GM21423 (cell line): ENCODE results near the gene PVALEF.
"Not testable (repeated sequence)": the region's sequence is repeated elsewhere in the genome, so short reads cannot be mapped to it uniquely, and the experiment has no call there.

Experiments used
- ATAC-seq: cut with Tn5 transposase; IDR thresholded peaks from one replicate; pipeline ENCODE4 v1.9.1; 2021; ENCODE audit warnings: mild to moderate bottlenecking, moderate library complexity; ENCODE audit not compliant: unreplicated experiment

The PVALEF gene

DNA sequence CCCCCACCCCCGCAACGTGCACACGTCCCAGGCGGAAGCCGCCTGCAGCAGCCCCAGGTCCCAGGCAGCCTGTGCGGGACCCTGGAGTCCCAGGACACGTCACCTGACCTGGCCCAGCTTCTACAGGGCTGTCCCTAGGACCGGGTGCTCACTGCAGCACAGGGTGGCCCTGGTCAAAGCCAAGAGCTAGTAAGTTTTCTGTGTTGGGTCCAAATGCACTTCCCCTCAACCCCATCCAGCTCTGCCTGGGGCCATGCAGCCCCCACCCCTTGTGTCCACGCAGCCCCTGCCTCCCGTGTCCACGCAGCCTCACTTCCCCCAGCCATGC, 22.1 kb upstream of the PVALEF start:
- no peak for ATAC-seq

DNA sequence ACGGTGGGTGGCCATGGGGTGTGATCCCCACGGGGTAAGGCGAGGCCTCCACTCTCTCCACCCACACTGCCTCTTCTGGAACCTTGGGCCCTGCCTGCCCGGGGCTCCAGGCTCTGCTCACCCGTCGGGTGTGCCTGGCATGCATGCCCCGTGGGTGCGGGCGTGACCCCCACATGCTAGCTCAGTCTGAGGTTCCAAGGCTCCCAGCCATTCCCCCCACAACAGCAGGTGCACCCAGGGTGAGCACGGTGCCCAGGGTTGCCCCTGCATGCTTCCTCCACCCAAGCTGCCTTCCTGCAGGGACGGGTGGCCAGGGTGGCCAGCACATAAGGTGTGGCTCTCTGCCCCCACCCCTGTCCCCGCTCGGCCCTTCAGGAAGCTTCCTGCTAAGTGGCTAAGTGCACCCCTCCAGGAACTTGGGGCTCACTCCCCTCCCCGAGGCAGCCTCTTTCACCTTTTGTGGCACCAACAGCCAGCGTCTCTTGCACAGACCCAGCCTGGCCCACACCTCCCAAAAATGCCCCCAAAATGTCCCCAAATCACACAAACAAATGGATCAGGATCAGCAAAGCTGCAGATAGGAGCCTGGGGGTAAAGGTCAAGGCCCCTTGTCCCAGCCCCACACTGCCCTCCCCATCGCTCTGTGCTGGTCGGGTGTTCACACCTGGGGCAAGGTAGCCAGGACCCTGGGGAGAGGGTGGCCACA, 21.4 kb upstream of the PVALEF start:
- no peak for ATAC-seq

DNA sequence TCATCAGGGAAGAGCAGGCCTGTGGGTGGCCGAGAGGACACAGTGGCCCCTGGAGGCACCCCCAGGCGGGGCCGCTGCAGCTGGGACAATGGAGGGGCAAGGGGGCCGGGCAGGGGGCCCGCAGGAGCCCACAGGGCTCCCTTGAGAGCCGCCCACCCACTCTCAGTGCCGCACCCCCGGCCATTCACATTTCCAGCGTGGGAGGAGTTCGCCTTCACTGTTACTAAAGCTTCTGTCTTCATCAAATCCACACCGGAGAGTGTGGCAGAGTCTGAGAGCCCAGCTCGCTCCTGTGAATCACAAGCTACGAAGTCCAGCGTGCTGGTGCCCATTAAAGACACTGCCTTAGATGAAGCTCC, 20.9 kb upstream of the PVALEF start:
- ATAC-seq, result no peak

DNA sequence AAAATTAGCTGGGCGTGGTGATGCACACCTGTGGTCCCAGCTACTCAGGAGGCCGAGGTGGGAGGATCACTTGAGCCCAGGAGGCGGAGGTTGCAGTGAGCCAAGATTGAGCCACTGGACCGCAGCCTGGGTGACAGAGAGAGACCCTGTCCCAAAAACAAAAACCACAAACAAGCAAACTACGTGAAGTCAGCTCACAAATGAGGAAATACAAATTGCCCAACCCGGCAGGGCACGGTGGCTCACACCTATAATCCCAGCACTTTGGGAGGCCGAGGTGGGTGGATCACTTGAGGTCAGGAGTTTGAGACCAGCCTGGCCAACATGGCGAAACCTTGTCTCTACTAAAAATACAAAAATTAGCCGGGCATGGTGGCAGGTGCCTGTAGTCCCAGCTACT, 19.1 kb upstream of the PVALEF start:
- not testable (repeated sequence) for ATAC-seq

DNA sequence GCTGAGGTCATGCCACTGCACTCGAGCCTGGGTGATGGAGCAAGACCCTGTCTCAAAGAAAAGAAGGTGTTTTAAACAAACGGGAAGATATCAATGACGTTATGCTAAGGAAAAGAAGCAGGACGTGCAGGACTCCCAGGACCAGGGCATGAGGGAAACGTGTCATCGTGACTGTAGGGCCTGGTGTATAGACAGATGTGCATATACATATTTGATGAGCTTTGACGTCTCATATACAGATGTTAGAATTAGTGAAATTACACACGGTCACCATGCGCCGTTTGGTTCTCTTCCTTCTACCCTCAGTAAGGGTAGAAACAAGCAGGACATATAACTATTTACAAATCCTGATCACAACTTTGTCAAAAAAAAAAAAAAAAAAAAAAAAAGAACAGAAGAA, 17.6 kb upstream of the PVALEF start:
- no peak for ATAC-seq

DNA sequence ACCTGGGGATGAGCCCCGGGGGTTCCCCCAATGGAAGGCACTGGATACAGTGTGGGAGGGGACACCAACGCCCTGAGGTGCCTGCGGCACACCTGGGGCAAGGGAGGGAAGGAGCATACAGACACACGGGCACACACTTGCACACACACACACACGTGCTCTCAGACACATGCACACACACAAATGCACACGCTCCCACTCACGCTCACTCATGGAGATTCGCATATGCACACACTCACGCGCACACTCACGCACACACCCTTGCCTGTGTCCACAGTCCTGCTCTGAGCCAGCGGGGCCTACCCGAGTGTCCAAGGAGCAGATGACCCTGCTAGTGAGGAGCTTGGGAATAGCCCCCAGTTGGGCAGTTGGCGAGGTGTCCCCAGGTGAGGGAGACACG, 16.7 kb upstream of the PVALEF start:
- no peak for ATAC-seq

DNA sequence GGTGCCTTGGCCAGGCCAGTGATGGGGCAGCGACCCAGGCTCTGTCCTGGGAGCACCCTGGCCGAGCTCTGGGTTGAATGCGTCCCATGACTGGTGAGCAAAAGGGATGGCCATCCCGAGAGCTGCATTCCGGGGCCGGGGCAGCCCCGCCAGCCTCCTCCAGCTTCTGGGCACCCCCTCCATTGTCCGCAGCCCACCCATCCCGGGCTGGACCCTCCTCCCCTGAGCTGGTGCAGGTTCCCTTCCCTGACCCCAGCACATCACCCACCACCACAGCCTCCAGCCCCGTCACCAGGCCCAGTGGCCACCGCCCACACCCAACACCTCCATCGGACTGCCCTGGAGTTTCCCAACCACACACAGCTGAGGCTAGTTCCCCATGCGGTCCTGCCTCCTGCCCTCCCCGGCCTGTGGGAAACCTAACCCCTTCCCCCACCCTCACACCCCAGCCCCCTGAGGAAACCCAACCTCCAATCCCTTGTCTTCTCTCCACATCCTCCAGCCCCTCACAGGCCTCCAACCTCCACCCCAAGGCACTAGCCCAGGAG, 16.2 kb upstream of the PVALEF start:
- no peak for ATAC-seq

DNA sequence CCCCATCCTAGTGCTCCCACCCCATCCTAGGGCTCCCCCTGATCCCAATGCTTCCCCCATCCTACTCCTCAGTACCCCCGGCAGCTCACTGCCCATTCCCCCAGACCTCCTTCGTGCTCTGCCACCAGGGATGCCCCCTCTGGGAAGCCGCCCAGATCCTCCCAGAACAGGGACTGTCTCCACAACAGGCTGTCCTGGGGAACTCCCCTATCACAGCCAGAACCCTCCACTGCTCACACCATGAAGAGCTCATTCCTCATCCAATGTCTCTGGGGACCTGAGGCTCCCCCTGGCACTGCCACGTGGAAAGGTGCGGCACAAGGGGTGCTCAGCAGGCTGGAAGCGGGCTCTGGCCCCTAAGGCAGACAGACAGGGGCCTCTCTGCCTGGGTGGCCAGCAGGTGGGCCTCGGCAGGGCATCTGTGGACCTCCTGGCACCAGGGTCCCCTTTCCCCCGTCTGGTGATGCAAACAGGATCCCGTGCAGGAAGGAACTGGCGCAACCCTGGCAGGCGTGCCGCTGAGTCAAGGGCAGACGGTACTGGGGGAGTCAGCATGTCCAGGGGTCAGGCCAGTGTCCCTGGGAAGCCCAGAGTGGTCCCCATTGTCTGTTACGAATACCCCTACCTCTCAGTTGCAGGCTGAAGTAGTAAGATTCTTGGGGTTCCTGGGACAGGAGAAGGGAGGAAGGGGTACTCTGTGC, 14.8 kb upstream of the PVALEF start:
- ATAC-seq, result no peak

DNA sequence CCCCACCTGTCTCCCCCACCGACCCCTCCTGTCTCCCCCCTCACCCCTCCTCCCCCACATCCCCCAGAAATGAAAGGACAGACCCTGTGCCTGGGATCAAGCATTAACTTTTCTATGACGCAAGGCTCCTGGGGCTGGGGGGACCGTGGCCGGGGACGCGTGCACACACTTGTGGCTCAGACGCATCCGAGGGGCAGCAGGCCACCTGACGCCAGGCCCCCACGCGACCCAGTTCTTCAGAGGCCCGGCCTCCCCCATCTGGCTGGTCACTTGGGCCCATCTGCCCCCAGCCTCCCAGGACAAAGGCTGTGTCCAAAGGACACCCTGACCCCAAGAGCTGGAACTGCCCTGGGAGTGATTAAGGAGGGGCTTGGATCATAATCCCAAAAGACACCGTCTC, 14.0 kb upstream of the PVALEF start:
- no peak for ATAC-seq

DNA sequence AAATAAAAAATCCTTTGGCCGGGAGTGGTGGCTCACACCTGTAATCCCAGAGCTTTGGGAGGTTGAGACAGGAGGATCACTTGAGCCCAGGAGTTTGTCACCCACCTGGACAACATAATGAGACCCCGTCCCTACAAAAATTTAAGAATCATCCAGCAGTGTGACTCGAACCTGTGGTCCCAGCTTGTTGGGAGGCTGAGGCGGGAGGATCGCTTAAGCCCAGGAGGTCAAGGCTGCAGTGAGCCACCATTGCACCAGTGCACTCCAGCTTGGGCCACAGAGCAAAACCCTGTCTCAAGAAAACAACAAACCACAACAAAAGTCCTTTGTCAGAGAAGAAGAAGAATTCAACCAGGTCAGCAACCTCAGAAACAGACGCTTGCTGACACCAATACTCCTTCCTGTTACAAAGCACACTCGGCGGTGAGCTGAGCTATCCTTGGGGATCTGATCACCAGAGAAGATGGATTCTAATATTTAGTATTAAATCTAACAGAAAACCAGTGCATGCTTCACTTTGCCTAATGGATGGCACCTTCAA, 12.9 kb upstream of the PVALEF start:
- no peak for ATAC-seq

DNA sequence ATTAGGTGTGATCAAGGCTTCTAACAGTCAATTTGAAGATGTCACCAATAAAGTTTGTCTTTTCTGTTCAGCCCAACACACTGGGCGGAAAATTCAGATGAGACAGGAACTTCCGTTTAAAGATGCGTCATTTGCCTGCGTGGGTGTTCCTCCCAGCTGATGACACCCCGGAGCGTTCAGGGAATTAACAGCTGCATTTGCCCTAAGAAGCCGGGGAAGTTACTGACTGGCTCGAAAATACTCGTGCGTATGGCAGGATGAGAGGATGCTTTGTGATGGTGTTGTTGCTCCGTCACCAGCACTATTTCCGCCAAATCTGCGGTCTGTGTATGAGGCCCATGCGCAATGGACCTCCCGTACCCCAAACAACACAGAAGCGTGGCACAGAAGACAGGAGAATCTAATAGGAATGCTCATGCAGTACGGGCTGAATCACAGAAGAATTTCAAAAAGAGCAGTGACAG, 11.9 kb upstream of the PVALEF start:
- ATAC-seq, result no peak

DNA sequence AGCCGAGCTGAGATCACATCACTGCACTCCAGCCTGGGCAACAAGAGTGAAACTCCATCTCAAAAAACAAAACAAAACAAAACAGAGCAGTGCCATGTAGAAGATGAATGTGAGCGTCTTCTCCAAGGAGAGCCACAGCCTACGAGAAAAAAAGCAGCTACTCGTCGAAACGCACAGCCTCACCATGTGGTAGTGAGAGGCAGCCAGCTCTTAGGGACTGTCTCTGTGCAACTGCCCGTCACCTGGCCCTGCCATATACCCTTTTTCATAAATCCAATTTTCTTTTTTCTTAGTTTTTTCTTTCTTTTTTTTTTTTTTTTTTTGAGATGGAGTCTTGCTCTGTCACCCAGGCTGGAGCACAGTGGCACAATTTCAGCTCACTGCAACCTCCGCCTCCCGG, 11.3 kb upstream of the PVALEF start:
- not testable (repeated sequence) for ATAC-seq

DNA sequence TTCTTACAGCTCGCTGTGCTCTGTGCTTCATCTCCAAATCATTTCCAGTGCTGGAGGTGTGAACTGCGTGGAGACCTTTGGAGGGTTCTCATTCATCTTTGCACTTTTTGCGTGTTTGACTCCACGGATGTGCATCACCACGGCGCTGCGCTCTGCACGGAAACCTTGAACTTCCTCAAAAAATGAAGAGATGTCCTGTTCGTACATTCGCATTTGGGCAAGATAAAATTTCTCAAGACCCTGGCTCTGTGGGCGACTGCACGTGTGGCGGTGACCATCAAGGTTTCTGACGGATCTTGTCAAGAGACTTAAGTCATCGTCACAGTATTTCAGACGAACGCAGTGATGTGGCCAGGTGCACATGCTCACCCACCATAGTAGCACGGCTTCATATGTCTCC, 10.3 kb upstream of the PVALEF start:
- no peak for ATAC-seq

DNA sequence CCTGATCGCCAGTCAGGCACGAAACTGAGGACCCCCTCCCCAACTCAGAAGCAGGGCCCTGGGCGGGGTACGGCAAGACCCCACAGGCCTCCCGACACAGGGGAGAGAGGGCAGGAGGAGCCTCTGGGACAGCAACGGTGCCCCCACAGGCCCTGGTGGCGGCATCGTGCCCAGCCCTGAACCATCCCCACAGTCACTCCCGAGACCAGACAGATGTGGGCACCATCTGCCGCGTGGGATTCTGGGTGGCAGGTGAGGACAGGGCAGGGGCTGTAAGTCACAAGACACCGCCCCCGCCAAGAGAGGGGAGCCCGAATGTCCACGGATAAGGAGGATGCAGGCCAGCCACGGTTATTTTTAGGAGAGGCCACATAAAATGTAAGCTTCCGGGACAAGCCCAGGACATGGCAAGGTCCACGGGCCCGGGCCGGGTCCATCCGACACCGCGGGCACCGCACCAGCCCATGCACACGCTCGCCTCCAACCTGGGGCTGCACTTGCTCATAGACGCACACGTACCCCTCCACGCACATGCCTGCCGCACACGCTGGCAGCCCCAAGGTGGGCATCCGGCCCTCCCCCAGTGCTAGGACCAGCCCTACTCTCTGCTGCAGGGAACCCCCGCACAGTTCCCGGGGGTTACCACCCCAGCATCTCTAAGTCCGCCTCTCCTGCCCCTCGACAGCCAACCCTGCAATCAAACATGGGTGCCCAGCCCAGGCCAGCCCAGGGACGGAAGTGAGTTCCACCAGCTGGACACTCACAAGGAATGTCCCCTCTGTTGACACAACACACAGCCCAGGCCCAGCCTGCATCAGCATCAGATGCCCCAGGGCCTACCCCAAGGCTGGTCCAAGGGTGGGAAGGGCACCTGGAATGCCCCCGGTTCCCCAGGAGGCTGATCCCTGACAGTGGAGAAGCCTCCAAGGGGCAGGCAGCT, 8.2 kb upstream of the PVALEF start:
- no peak for ATAC-seq

DNA sequence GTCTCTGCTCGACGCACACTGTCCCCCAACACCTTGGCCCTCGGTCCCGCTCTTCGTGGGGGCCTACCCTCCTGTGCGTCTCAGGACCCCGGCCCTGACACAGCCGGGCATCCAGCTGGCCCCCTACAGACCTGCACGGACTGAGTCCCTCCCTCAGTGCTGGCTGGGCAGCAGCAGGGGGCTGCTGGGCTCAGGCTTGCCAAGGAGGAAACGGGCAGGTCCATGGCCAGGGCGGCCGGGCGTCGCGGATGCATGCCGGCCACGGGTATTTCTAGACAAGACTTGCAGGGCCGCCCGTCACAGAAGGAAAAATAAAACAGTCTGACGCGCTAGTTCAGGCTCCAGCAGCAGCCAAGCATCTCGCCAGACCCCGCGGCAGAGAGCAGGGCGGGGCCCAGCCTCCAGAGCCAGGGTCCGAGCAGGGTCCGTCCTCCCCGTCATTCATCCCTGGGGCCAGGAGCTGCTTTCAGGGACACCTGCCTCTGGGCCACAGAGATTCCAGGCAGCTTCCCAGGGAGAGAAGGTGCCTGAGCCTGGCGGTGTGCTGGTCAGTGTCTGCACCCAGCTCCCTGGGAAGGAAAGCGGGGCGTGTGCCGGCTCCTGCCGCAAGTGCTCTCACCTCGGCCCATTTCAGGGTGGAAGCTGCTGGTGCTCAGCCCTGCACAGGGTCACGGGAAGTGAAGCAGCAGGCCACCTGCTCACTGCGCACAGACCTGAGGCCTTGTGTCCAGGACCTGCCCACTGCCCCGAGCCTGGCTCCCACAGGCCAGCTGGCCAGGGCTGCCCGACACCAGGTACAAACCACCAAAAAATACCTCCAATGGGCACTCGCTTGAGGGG, 7.2 kb upstream of the PVALEF start:
- no peak for ATAC-seq

DNA sequence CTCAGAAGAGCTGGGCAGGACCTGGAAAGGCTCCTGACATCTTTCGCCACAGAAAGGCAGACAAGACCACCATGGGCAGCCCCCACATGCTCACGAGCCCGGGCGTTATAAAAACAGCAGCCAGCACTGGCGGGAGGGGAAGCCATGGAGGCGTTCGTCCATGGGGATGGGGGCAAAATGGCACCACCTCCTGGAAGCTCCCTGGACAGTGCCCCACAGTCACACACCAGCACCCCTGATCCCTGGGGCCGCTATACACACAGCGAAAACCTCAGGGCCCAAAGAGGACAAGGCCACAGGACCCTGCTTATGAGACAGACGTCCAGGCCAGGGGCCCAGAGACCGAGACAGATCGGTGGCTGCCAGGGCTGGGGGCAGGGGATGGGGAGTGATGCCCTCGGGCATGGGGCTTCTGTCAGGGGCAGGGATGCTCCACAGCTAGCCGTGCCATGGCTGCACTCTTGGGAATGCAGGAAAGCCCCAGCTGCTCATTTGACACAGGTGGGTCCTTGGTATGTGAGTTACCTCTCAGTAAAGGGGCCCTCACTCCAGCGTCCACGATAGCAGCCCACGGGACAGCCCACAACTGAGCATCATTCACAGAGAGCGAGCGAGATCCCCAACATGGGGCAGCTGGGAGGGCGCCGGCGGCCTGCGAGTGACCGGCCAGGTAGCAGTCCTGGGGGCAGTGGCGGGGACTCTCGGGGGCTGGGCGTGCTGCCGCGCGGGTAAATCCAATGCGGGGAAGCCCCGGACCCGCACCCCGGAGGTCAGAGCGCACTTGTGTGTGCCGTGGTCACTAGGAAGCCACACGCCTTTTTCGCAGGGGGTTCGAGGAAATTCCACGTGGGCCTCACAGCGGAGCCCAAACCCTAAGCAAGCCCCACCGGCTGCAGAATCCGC, 6.4 kb upstream of the PVALEF start:
- ATAC-seq, result no peak

DNA sequence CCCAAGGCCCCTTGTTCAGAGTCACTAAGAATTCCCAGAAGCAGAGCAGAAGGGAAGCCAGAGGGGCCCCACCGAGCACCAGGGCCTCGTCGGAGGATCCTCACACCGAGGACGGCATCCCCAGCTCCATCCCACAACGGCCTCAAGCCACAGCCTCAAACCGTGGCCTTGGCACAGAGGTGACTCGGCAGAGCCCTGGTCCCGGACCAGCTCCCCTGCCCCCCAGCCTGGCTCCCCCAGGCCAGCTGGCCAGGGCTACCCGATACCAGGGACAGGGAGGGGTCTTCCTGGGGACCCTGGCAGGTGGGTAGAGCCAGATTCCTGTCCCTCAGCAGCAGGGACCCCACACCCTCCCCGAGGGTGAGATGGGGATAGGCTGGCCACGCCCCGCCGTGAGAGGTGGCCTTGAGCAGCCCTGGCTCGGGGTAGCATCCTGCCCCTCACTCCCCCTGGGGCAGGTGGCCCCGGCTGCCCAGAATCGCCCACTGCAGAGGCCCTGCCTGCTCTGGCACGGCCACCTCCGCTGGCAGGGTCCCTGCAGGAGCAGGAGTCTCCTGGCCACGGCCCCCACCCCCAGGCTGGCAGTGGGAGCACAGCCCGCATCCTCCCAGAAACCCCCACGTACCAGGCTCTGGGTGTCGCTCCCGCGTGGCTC, 5.6 kb upstream of the PVALEF start:
- no peak for ATAC-seq

DNA sequence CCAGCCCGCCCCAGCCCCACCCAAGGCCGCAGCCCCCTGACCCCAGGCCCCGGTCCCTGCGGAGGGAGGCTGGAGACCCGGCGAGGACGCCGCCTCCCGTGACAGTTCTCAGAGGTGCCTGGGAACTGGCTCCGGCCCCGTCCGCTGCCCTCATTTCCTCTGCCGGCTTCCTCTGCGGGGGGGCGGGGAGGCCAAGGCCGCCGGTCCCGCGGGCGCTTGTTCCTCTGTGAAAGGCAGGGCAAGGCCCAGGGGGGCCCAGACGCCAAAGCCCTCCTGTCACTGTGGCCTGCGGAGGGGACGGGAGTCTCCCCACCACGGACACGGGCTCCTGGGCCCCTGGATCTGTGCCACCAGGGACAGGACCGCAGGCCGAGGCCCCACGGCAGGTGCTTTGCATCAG, 5.0 kb upstream of the PVALEF start:
- no peak for ATAC-seq
